Stimulated activated CD8-positive, alpha-beta memory T cell treated with anti-CD3 and anti-CD28 coated beads, Interleukin-12 subunit alpha, Interleukin-12 subunit beta, amount 100 ng/mL, for 1 hour (primary cell): ENCODE data around the gene ZFP3.
"Not testable (repeated sequence)": the region's sequence is repeated elsewhere in the genome, so short reads cannot be mapped to it uniquely, and the experiment has no call there.

Experiments used
- DNase-seq: peaks from one replicate; pipeline ENCODE4 v3.0.0-alpha.2; 2020; ENCODE audit warnings: low read depth

The ZFP3 gene

DNA sequence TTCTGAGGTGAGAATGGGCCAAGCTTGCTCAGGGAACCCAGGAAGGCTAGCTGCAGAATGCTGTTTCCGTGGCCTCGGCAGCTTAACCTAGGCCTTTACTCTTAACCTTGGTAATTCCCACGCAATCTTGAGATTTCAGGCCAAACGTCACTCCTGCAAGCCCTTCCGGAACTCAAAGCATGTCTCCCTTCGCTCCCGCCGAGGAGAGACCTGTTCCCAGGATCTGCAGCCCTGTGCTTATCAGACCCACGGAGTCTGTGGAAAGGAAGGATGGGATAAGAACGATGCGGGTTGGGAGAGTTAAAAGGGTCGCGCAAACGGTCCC is 524 bp upstream of the ZFP3 start:
- no peak for DNase-seq

- no peak for DNase-seq
Measured at GRCh38 chr17:5080591-5080990, 2.3 kb downstream of the ZFP3 start.

DNA sequence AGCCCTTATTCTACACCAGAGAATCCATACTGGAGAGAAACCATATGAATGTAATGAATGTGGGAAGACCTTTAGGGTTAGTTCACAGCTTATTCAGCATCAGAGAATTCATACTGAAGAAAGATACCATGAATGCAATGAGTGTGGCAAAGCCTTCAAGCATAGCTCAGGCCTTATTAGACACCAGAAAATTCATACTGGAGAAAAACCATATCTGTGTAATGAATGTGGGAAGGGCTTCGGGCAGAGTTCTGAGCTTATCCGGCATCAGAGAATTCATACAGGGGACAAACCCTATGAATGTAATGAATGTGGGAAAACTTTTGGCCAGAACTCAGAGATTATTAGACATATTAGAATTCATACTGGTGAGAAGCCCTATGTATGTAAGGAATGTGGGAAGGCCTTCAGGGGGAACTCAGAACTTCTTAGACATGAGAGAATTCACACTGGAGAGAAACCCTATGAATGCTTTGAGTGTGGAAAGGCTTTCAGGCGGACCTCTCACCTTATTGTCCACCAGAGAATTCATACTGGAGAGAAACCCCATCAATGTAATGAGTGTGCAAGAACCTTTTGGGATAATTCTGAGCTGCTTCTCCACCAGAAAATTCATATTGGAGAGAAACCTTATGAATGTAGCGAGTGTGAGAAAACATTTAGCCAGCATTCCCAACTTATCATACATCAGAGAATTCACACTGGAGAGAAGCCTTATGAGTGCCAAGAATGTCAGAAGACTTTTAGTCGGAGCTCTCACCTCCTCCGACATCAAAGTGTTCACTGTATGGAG is 14.1 kb downstream of the ZFP3 start:
- no peak for DNase-seq

DNA sequence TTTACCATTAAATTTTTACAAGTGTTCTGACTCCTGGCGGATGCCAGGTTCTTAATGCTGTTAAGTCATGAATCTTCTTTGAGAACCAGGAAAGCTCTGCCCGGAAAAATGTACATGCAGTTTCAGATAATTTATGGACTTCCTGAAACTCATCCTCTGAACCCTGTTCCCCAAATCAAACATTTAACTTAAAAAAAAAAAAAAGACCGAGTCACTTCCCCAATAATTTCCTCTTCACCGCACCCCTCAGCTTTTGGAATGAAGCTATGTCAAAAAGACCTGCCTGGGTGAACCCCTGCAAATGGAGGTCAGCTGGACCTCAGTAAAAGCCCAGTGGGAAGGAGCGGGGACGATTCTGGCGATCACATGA is 18.4 kb downstream of the ZFP3 start:
- DNase-seq, result no peak

- peak; percentile 25 for DNase-seq
Measured at GRCh38 chr17:5097101-5097834, 19.0 kb downstream of the ZFP3 start.

GRCh38 chr17:5099271-5099670 is 21.0 kb downstream of the ZFP3 start:
- DNase-seq, result no peak

DNA sequence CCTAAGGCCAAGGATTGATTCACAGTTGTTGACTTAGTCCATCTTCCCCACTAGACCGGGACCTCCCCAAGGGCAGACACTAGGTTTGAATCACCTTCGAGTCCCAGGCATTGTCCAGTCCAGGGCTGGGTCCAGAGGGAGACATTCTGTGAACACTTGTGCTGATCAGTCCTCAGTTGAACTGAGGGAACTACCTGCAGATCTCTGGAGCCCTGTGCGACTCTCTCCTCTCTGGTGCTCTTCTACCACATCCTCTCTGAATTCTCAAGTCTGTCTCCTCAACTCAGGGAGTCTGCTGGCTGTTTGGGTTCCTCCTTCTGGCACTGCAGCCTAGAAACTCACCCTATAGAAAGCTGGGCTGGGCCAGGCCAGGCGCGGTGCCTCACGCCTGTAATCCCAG is 22.6 kb downstream of the ZFP3 start:
- DNase-seq, result no peak

DNA sequence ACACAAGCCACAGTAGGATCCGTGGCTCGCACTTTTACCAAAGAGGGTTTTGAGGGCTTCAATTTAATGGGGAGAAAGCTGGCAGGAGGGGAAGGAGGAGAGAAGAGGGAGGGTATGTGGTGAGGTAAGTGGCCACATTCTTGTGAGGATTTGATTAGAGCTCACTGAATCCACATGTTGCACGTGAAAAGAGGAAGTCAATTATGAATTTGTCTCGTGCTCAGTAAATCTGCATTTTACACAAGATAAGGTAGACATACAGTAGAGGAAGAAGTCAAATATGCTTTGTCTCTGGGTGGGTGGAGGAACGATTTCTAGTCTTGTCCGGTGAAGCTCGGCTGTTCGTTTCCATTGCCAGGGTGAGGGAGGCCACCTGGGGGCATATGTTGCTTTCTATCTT is 32.5 kb downstream of the ZFP3 start:
- no peak for DNase-seq

DNA sequence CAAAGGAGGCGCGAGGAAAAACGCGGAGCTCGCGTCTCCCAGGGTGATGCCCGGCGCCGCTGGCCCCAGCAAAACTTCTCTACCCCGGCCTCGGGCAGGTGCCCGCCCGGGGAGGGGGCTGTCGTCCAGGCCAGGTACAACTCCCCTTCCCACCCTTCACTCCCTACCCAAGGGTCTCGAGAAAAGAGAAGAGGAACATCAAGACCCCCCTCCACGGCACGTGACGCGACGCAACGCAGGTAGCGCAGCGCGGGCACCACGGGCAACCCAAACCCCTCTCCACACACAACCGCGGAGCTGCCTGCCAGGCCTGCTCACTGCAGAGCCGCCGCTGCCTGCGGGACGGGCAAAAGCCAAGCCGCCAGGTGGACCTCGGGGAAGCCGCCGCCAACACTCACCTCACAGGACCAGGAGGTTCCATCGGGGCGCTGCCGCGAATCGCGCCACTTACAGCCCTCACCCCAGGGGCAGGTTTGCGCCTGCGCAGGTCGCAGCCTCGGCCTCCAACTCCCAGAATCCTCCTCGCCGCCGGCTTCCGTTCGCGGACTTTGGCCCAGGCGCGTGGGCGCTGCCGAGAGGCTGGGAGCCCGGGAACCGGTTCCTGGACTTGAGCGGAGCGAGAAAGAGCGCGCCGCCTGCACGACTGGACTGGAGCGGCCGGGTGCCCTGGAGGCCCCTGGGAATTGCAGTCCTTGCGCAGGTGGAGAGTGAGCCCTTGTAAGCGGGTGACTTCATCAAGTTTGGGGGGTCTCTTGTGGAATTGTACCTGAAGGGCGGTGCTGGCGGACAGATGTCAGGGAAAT is 33.3 kb downstream of the ZFP3 start, which contains the start of gene ZNF232:
ZNF232 (minus strand) TSS at position 477 of the 803 bp plus-strand sequence; CDS start at position 421, 56 bp downstream.
- DNase-seq, result peak; percentile 82

- no peak for DNase-seq
Measured at GRCh38 chr17:5115673-5116651, 37.7 kb downstream of the ZFP3 start, which contains the start of gene USP6. Gene USP6, plus strand, starts transcription at chr17:5116032. Its CDS starts 14,336 bp downstream, at chr17:5130368.

DNA sequence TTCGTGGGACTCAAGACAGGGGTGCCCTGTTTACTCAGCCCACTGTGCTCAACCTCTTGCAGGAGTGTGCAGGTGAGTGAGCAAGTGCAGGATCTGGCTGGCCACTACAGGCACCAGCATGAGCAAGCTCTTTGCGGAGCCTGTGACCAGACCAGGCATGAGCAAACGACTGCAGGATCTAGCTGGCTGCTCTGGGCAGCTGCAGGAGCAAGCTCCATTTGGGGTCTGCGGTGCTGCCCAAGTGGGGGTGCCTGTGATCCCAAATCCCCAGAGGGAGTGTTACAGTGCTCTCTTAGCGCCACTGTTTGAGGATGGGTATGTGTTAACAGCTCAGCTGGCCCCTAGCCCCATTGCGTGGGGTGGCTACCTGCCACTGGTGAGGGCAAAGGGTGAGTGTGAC is 40.0 kb downstream of the ZFP3 start:
- no peak for DNase-seq

GRCh38 chr17:5120036-5120435 is 41.8 kb downstream of the ZFP3 start:
- DNase-seq, result no peak

GRCh38 chr17:5120436-5121185 is 42.3 kb downstream of the ZFP3 start:
- DNase-seq, result not testable (repeated sequence)

GRCh38 chr17:5121186-5121841 is 43.0 kb downstream of the ZFP3 start:
- DNase-seq, result no peak

DNA sequence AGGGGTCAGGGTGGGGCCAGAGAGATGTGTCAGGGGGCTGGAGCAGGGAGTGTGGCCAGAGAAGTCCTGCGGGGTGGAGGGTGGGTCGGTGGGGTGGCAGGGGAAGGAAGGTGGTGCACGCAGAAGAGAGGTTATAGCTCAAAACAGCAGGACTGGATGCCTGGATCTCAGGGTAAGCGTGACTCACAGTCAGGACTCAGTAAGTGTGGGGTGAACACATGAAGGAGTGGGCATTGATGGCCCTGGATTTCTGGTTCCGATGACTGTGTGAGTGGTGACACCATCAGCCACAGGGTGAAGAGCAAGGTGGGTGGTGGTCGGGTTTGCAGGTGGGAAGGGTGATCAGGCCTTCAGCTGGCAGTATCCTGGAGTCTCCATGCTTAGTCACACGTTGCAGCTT is 43.8 kb downstream of the ZFP3 start:
- DNase-seq, result not testable (repeated sequence)

DNA sequence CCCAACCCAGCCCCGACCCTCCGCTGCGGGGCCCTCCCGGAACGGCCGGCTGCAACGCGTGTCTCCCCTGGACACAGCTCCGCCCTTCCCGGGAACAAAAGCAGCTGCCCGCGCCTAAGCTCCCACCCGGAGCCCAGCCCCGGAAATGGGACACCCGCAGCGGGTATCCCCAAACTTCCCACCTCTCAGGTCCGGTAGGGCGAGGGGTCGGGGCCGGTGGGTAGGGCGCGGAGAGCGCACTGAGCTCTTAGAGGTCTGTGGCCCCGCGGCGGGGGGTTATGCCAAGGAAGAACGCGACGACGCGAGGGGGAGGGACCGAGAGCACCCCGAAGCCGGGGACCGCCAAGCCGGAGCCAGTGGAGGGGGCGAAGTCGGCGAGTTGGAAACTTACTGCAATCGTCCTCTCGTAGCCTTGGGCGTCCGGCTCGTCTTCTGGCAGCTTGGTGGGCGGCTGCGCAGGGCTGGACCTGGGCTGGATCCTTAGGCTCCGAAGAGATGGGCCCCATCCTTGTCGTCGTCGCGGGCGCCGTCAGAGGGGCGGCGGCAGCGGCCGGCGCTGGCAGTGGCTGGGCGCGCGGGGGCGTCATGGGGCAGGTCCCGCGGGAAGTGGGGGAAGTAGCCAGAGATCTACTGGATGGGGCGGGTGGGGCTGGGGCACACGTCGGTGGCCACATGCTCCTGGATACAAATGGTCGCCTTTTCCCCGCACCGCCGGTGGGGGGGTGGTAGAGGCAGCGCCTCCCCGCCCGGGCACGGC is 44.5 kb downstream of the ZFP3 start:
- no peak for DNase-seq

GRCh38 chr17:5123343-5124124 is 45.3 kb downstream of the ZFP3 start:
- no peak for DNase-seq

DNA sequence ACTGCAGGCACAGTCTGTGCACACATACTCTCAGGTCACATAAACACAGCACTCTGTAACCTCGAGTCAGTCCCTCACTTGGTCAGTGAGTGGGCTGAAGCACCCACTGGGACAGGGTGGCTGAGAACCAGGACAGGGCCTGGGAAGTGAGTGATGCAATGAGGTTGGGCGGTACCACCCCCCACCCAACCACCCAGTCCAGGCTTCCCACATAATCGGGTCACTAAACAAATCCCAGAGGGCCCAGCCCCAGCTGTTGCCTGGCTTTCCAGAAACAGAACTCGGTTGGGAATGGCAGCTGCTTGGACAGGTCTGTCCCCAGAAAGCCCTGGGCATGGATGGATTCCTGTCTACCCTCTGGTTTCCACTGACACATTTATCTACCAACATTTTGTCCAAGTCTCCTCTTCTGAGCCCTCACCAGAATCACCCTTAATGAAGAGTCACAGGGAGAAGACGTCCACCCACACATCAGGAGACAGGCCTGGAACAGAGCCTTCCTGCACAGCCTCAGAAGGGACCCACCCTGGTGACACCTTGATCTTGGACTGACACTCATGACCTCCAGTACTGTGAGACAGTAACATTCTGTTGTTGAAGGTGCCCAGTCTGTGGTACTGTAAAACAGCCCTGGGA is 46.0 kb downstream of the ZFP3 start:
- not testable (repeated sequence) for DNase-seq
